HCT116 (cell line): ENCODE measurements around the gene TPPP2. TPM values are rescaled to one million over a fixed set of nuclear protein-coding genes. Genes with fewer than 3 reads are reported as not detected.

Experiments
- ATAC-seq: fragments of 200-7000 bp; cut with Tn5 transposase; 2 replicates; pipeline ENCODE4 v1.9.1; 2020; ENCODE audit warnings: mild to moderate bottlenecking, moderate library complexity
- BruUV-seq: library from RNA; stranded (reverse); fragments of 400-500 nt; replicated peaks from 2 replicates; lab custom pipeline; 2021; lab: Mats Ljungman, UMichigan
- CTCF ChIA-PET: fragments of 300-600 bp; sonication (Branson Sonifier 250); formaldehyde crosslinking; loops from one replicate; lab custom pipeline; 2021; ENCODE audit warnings: antibody characterized with exemption; lab: Charles Lee
- POLR2A ChIA-PET: fragments of 300-600, 350-600 bp; sonication (Branson Sonifier 250); formaldehyde crosslinking; loops from one replicate; lab custom pipeline; 2021; ENCODE audit warnings: antibody characterized with exemption; lab: Charles Lee
- RAD21 ChIA-PET, 2 experiments: fragments of 300-600 bp; sonication (Branson Sonifier 250); formaldehyde crosslinking; loops; one replicate each; lab custom pipeline; 2023; ENCODE audit warnings: low total read pairs in 2 of 2; ENCODE audit not compliant: uncharacterized antibody in 2 of 2, unreplicated experiment in 2 of 2, low non-redundant PET in 1 of 2; lab: Charles Lee
- DNase-seq: peaks from one replicate; pipeline ENCODE4 v3.0.0-alpha.2; 2010; ENCODE audit warnings: low read depth, low spot score
- H2AFZ ChIP-seq: fragments of 200-600 bp; shearing (Covaris generic), sonication (generic); 2 replicates; pipeline ENCODE4 v1.6.1; 2017; ENCODE audit warnings: low read depth, mixed run types, mixed read lengths, antibody characterized with exemption, low read length; ENCODE audit not compliant: poor library complexity, severe bottlenecking
- H3K27ac ChIP-seq: 2 replicates; pipeline ENCODE4 v1.5.1; 2012; ENCODE audit warnings: low read depth, low read length
- H3K27me3 ChIP-seq: fragments of 200-600 bp; sonication (generic); 2 replicates; pipeline ENCODE4 v1.6.1; 2016; ENCODE audit warnings: mixed run types, low read length, mixed read lengths; ENCODE audit not compliant: insufficient read depth
- H3K36me3 ChIP-seq, 2 experiments: fragments of 200-500 bp in 1 of 2; fragments of 200-600 bp in 1 of 2; sonication (Bioruptor generic) in 1 of 2; sonication (generic) in 1 of 2; 2 replicates each; pipeline versions ENCODE4 v1.5.1 to v1.6.1; 2014 to 2016; ENCODE audit warnings: low read length in 2 of 2, inconsistent platforms in 1 of 2, mixed read lengths in 1 of 2, mixed run types in 1 of 2; ENCODE audit not compliant: insufficient read depth in 2 of 2, control insufficient read depth in 1 of 2
- H3K4me1 ChIP-seq, 2 experiments: fragments of 200-600 bp in 1 of 2; sonication (generic) in 1 of 2; 2 replicates each; pipeline versions ENCODE4 v1.5.1 to v1.6.1; 2012 to 2017; ENCODE audit warnings: low read length in 2 of 2, inconsistent platforms in 1 of 2, mild to moderate bottlenecking in 1 of 2, mixed read lengths in 1 of 2, mixed run types in 1 of 2, moderate library complexity in 1 of 2; ENCODE audit not compliant: insufficient read depth in 2 of 2, control insufficient read depth in 1 of 2
- H3K4me2 ChIP-seq: fragments of 200-600 bp; sonication (generic); 2 replicates; pipeline ENCODE4 v1.6.1; 2017; ENCODE audit warnings: mixed run types, low read length, mixed read lengths
- H3K4me3 ChIP-seq, 2 experiments: fragments of 200-600 bp in 1 of 2; sonication (generic) in 1 of 2; replicated peaks in 1 of 2; 2 replicates each; pipeline ENCODE4 v1.5.1; 2011 to 2016; ENCODE audit warnings: low read length in 2 of 2, control low read depth in 1 of 2, low read depth in 1 of 2, mild to moderate bottlenecking in 1 of 2, mixed read lengths in 1 of 2, mixed run types in 1 of 2
- H3K79me2 ChIP-seq: fragments of 200-600 bp; sonication (generic); 2 replicates; pipeline ENCODE4 v1.6.1; 2017; ENCODE audit warnings: mild to moderate bottlenecking, mixed run types, low read length, moderate library complexity, mixed read lengths; ENCODE audit not compliant: insufficient read depth
- H3K9ac ChIP-seq: fragments of 200-600 bp; sonication (generic); 2 replicates; pipeline ENCODE4 v1.6.1; 2016; ENCODE audit warnings: low read length, mixed read lengths
- H3K9me2 ChIP-seq: fragments of 200-600 bp; sonication (generic), shearing (Covaris generic); 2 replicates; pipeline ENCODE4 v1.6.1; 2017; ENCODE audit warnings: mixed run types, mild to moderate bottlenecking, moderate library complexity; ENCODE audit not compliant: insufficient read depth
- H3K9me3 ChIP-seq, 2 experiments: fragments of 200-500 bp in 1 of 2; fragments of 200-600 bp in 1 of 2; sonication (Bioruptor generic) in 1 of 2; sonication (generic) in 1 of 2; 2 replicates each; pipeline ENCODE4 v1.6.1; 2014 to 2017; ENCODE audit warnings: low read length in 2 of 2, mixed read lengths in 2 of 2, inconsistent platforms in 1 of 2, low read depth in 1 of 2, mild to moderate bottlenecking in 1 of 2, mixed run types in 1 of 2, moderate library complexity in 1 of 2; ENCODE audit not compliant: control insufficient read depth in 1 of 2, insufficient read depth in 1 of 2
- H4K20me1 ChIP-seq: fragments of 200-600 bp; sonication (generic), shearing (Covaris generic); 2 replicates; pipeline ENCODE4 v1.6.1; 2017; ENCODE audit warnings: mixed run types, mild to moderate bottlenecking, moderate library complexity; ENCODE audit not compliant: insufficient read depth
- CBX3 ChIP-seq: IDR thresholded peaks from 2 replicates; pipeline ENCODE4 v1.6.1; 2012; ENCODE audit warnings: low read depth
- CEBPB ChIP-seq: IDR thresholded peaks from 2 replicates; pipeline ENCODE4 v1.6.1; 2012; ENCODE audit warnings: low read depth
- EGR1 ChIP-seq: IDR thresholded peaks from 2 replicates; pipeline ENCODE4 v1.6.1; 2012; ENCODE audit warnings: low read depth
- EZH2phosphoT487 ChIP-seq: fragments of 200-600 bp; IDR thresholded peaks from 2 replicates; pipeline ENCODE4 v1.6.1; 2018; ENCODE audit warnings: antibody characterized with exemption, borderline replicate concordance
- FOSL1 ChIP-seq: IDR thresholded peaks from 2 replicates; pipeline ENCODE4 v1.6.1; 2012; ENCODE audit warnings: low read depth
- JUND ChIP-seq: IDR thresholded peaks from 2 replicates; pipeline ENCODE4 v1.6.1; 2012
- MAX ChIP-seq: IDR thresholded peaks from 2 replicates; pipeline ENCODE4 v1.6.1; 2012
- POLR2A ChIP-seq: IDR thresholded peaks from 2 replicates; pipeline ENCODE4 v1.7.0; 2011; ENCODE audit warnings: borderline replicate concordance; ENCODE audit not compliant: insufficient read depth, insufficient read length; ENCODE audit errors: extremely low read depth
- POLR2AphosphoS5 ChIP-seq: IDR thresholded peaks from 2 replicates; pipeline ENCODE4 v1.6.1; 2011; ENCODE audit warnings: mild to moderate bottlenecking, low read depth, low read length, moderate library complexity
- SIN3A ChIP-seq: IDR thresholded peaks from 2 replicates; pipeline ENCODE4 v1.6.1; 2012; ENCODE audit warnings: low read depth
- SP1 ChIP-seq: IDR thresholded peaks from 2 replicates; pipeline ENCODE4 v1.6.1; 2012; ENCODE audit warnings: low read depth
- SRF ChIP-seq: IDR thresholded peaks from 2 replicates; pipeline ENCODE4 v1.6.1; 2012; ENCODE audit warnings: low read depth
- TCF7L2 ChIP-seq: IDR thresholded peaks from 2 replicates; pipeline ENCODE4 v1.7.0; 2011; ENCODE audit warnings: borderline replicate concordance, inconsistent platforms; ENCODE audit not compliant: insufficient read depth, insufficient read length; ENCODE audit errors: extremely low read depth
- YY1 ChIP-seq: IDR thresholded peaks from 2 replicates; pipeline ENCODE4 v1.6.1; 2011; ENCODE audit warnings: low read length, low read depth, moderate library complexity, mild to moderate bottlenecking; ENCODE audit not compliant: insufficient replicate concordance; ENCODE audit errors: extremely low read depth
- ZBTB33 ChIP-seq: IDR thresholded peaks from 2 replicates; pipeline ENCODE4 v1.6.1; 2011; ENCODE audit warnings: mild to moderate bottlenecking, low read length, moderate library complexity; ENCODE audit not compliant: insufficient replicate concordance; ENCODE audit errors: extremely low read depth
- intact Hi-C: fragments of 100-400 bp; cut with micrococcal nuclease; formaldehyde crosslinking; loops from 2 replicates; pipeline ENCODE4 v1.10.0; 2022
- total RNA-seq: library from RNA; stranded (reverse); gene quantifications from one replicate; pipeline ENCODE4 v1.2.1, GENCODE V29; 2021; ENCODE audit not compliant: unreplicated experiment
- TF ChIP-seq, protein P1 (sequence below): IDR thresholded peaks from 2 replicates; pipeline ENCODE4 v1.6.1; 2012
- TF ChIP-seq, protein P2 (sequence below): IDR thresholded peaks from 2 replicates; pipeline ENCODE4 v1.6.1; 2012; ENCODE audit warnings: low read depth

Gene TPPP2
- total RNA-seq, 1 experiment from 2014 or later = not detected

DNA sequence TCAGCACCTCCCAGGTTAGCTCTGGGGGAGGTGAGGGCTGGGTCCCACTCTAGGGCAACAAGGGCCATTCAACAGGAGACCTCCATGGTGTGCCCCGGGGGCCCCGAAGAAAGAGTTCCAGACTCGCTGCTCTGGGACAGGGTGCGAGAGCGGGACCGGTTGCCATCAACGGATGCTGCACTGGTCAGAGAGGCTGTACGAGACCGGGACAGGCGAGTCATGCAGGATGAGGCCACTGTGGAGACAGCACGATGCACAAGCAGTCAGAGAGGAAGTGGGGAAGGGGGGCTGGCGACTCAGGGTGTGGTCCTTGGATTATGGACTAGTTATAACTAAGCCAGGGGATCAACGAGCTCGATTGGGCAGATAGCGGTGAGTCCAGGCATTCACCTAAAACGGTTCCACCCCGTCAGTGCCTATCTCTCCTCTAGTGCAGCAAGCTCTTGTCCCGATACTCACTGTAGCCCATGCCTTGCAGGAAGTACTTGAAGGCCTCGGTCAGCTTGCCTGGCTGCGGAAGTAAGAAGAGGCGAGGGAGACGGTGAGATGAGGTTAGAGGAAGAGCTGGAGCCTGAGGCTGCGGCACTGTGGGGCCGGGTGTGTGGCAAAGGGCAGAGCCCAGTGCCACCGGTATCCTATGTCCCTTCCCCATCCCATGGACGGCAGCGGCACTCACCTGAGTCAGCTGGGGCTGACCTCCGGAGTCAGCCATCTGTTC is 12.3 kb upstream of the TPPP2 start:
- no peak overlapping the region for H3K4me2 ChIP-seq
- peaks cover 8% of the 10 kb centered on the region; the same call in 1 of the 2 replicates for H3K27me3 ChIP-seq
- no peak overlapping the region for H3K9ac ChIP-seq
- ChIA-PET CTCF (no interaction called here), RAD21 (no interaction called here), POLR2A (no interaction called here)
- H3K4me3 ChIP-seq = no peak overlapping the region
- peaks cover 0 to 4% of the 10 kb centered on the region in 2 experiments; a peak in 1 of 4 replicates for H3K4me1 ChIP-seq
- TF ChIP-seq FOSL1 = no peak
- no peak for TF ChIP-seq JUND
- TF ChIP-seq, protein P1, sequence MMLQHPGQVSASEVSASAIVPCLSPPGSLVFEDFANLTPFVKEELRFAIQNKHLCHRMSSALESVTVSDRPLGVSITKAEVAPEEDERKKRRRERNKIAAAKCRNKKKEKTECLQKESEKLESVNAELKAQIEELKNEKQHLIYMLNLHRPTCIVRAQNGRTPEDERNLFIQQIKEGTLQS = no peak
- no peak for TF ChIP-seq EZH2phosphoT487
- no peak for TF ChIP-seq POLR2A
- no peak for TF ChIP-seq SIN3A
- no peak for TF ChIP-seq SP1
- TF ChIP-seq ZBTB33 = no peak
- no peak for TF ChIP-seq MAX
- TF ChIP-seq CBX3 = no peak
- TF ChIP-seq CEBPB = no peak
- no peak for TF ChIP-seq TCF7L2
- TF ChIP-seq, protein P2, sequence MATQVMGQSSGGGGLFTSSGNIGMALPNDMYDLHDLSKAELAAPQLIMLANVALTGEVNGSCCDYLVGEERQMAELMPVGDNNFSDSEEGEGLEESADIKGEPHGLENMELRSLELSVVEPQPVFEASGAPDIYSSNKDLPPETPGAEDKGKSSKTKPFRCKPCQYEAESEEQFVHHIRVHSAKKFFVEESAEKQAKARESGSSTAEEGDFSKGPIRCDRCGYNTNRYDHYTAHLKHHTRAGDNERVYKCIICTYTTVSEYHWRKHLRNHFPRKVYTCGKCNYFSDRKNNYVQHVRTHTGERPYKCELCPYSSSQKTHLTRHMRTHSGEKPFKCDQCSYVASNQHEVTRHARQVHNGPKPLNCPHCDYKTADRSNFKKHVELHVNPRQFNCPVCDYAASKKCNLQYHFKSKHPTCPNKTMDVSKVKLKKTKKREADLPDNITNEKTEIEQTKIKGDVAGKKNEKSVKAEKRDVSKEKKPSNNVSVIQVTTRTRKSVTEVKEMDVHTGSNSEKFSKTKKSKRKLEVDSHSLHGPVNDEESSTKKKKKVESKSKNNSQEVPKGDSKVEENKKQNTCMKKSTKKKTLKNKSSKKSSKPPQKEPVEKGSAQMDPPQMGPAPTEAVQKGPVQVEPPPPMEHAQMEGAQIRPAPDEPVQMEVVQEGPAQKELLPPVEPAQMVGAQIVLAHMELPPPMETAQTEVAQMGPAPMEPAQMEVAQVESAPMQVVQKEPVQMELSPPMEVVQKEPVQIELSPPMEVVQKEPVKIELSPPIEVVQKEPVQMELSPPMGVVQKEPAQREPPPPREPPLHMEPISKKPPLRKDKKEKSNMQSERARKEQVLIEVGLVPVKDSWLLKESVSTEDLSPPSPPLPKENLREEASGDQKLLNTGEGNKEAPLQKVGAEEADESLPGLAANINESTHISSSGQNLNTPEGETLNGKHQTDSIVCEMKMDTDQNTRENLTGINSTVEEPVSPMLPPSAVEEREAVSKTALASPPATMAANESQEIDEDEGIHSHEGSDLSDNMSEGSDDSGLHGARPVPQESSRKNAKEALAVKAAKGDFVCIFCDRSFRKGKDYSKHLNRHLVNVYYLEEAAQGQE = no peak
- no peak for TF ChIP-seq SRF
- no peak for TF ChIP-seq YY1
- no peak for TF ChIP-seq POLR2AphosphoS5
- no peak for TF ChIP-seq EGR1
- ATAC-seq (no peak), DNase-seq (no peak)
- H3K9me3 ChIP-seq = no peaks in the 10 kb centered on the region
- no peak overlapping the region for H3K27ac ChIP-seq
- no peaks in the 10 kb centered on the region for H4K20me1 ChIP-seq
- no peak overlapping the region for H2AFZ ChIP-seq
- intact Hi-C loops = loop anchor here (10.0 kb wide), 1 partner anchor 537 kb away; no protein-coding TSS in a partner anchor
- no peaks in the 10 kb centered on the region for H3K79me2 ChIP-seq
- BruUV-seq = no TSS peak
- H3K36me3 ChIP-seq = no peaks in the 10 kb centered on the region; a peak in 1 of 4 replicates
- no peaks in the 10 kb centered on the region for H3K9me2 ChIP-seq
